ENCODE results near the gene NFIA. TPM values are rescaled to one million over a fixed set of nuclear protein-coding genes. Genes with fewer than 3 reads are reported as not detected.

NFIA gene
- total RNA-seq, 1 donor from 2014 or later, result 41.5 TPM

GRCh38 chr1:61253059-61253735, 170.8 kb downstream of the NFIA start:
- no peak for DNase-seq

GRCh38 chr1:61253912-61254633, 171.7 kb downstream of the NFIA start:
- DNase-seq, result no peak

- no peak for DNase-seq
Observed at GRCh38 chr1:61254634-61255357, 172.4 kb downstream of the NFIA start.

- DNase-seq, result no peak
Observed at GRCh38 chr1:61255358-61255703, 173.0 kb downstream of the NFIA start.

GRCh38 chr1:61259379-61260148, 177.2 kb downstream of the NFIA start:
- DNase-seq, result no peak

- no peak for DNase-seq
Observed at GRCh38 chr1:61260171-61260570, 177.8 kb downstream of the NFIA start.

- no peak for DNase-seq
Observed at GRCh38 chr1:61261595-61261994, 179.2 kb downstream of the NFIA start.

GRCh38 chr1:61263905-61264824, 181.8 kb downstream of the NFIA start:
- no peak for DNase-seq

- no peak for DNase-seq
Observed at GRCh38 chr1:61264825-61265242, 182.5 kb downstream of the NFIA start.

GRCh38 chr1:61265665-61266064, 183.3 kb downstream of the NFIA start:
- no peak for DNase-seq

GRCh38 chr1:61266738-61267137, 184.4 kb downstream of the NFIA start:
- no peak for DNase-seq

GRCh38 chr1:61268546-61269240, 186.3 kb downstream of the NFIA start:
- peak; percentile 28 for DNase-seq

GRCh38 chr1:61269602-61270001, 187.2 kb downstream of the NFIA start:
- DNase-seq, result no peak

- no peak for DNase-seq
Observed at GRCh38 chr1:61270107-61270506, 187.7 kb downstream of the NFIA start.

GRCh38 chr1:61270761-61271411, 188.5 kb downstream of the NFIA start:
- no peak for DNase-seq

GRCh38 chr1:61271412-61271789, 189.0 kb downstream of the NFIA start:
- no peak for DNase-seq

- DNase-seq, result no peak
Observed at GRCh38 chr1:61273167-61273705, 190.9 kb downstream of the NFIA start.

- no peak for DNase-seq
Observed at GRCh38 chr1:61273861-61274260, 191.5 kb downstream of the NFIA start.

GRCh38 chr1:61274939-61275338, 192.6 kb downstream of the NFIA start:
- DNase-seq, result no peak

- DNase-seq, result no peak
Observed at GRCh38 chr1:61276246-61276645, 193.9 kb downstream of the NFIA start.

Data from occipital lobe (tissue), 2 donors.